Ishikawa (cell line): ENCODE data around the gene SYNDIG1L.

ENCODE experiments used
- CEBPB ChIP-seq: IDR thresholded peaks from 2 replicates; pipeline ENCODE4 v1.6.1; 2012
- CREB1 ChIP-seq: IDR thresholded peaks from 2 replicates; pipeline ENCODE4 v1.6.1; 2012; ENCODE audit warnings: low read depth
- EGR1 ChIP-seq: IDR thresholded peaks from 2 replicates; pipeline ENCODE4 v1.6.1; 2012
- EP300 ChIP-seq: IDR thresholded peaks from 2 replicates; pipeline ENCODE4 v1.6.1; 2012; ENCODE audit warnings: borderline replicate concordance
- FOXM1 ChIP-seq: IDR thresholded peaks from 2 replicates; pipeline ENCODE4 v1.6.1; 2012; ENCODE audit warnings: low read depth, borderline replicate concordance
- NFIC ChIP-seq: IDR thresholded peaks from 2 replicates; pipeline ENCODE4 v1.6.1; 2012
- RAD21 ChIP-seq: IDR thresholded peaks from 2 replicates; pipeline ENCODE4 v1.6.1; 2012; ENCODE audit warnings: low read depth
- TAF1 ChIP-seq: IDR thresholded peaks from 2 replicates; pipeline ENCODE4 v1.6.1; 2012; ENCODE audit warnings: low read depth, mild to moderate bottlenecking
- TCF12 ChIP-seq: IDR thresholded peaks from 2 replicates; pipeline ENCODE4 v1.6.1; 2012; ENCODE audit warnings: low read depth
- TEAD4 ChIP-seq: IDR thresholded peaks from 2 replicates; pipeline ENCODE4 v1.6.1; 2012
- YY1 ChIP-seq: IDR thresholded peaks from 2 replicates; pipeline ENCODE4 v1.6.1; 2012; ENCODE audit warnings: low read depth
- ZBTB7A ChIP-seq: IDR thresholded peaks from 2 replicates; pipeline ENCODE4 v1.6.1; 2012; ENCODE audit warnings: low read depth
- TF ChIP-seq, protein P1 (sequence below): IDR thresholded peaks from 2 replicates; pipeline ENCODE4 v1.6.1; 2012
- TF ChIP-seq, protein P2 (sequence below): IDR thresholded peaks from 2 replicates; pipeline ENCODE4 v1.6.1; 2012; ENCODE audit warnings: low read depth, mild to moderate bottlenecking
- TF ChIP-seq, protein P3 (sequence below): IDR thresholded peaks from 2 replicates; pipeline ENCODE4 v1.6.1; 2012

SYNDIG1L gene

DNA sequence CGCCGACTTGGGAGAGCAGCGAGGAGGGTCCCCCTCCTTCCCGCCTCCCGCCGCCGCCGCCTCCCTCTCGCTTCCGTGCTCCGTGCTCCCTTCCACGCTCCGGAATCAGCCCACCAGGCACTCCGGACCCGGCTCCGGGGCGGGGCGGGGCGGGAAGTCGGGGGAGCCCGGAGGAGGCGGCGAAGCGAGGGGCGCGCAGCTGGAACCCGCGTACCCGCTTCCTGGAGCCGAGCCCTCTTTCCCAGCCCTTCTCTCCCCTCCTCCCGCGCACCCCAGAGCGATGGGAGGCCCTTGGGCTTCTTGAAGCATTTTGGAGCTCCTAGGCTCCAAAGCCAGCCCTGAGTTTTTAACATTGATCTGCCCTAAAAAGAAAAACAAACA lies at the start of gene SYNDIG1L:
Gene SYNDIG1L, minus strand, starts transcription at position 9 of the 381 bp plus-strand sequence. CDS start 16,466 bp downstream, outside the sequence.
- TF ChIP-seq, protein P1, sequence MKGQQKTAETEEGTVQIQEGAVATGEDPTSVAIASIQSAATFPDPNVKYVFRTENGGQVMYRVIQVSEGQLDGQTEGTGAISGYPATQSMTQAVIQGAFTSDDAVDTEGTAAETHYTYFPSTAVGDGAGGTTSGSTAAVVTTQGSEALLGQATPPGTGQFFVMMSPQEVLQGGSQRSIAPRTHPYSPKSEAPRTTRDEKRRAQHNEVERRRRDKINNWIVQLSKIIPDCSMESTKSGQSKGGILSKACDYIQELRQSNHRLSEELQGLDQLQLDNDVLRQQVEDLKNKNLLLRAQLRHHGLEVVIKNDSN = no peak
- no peak for TF ChIP-seq CEBPB
- no peak for TF ChIP-seq TCF12
- TF ChIP-seq TEAD4 = no peak
- no peak for TF ChIP-seq ZBTB7A
- no peak for TF ChIP-seq EGR1
- TF ChIP-seq EP300 = no peak
- no peak for TF ChIP-seq RAD21
- no peak for TF ChIP-seq YY1
- TF ChIP-seq TAF1 = no peak
- TF ChIP-seq CREB1 = no peak
- TF ChIP-seq, protein P2, sequence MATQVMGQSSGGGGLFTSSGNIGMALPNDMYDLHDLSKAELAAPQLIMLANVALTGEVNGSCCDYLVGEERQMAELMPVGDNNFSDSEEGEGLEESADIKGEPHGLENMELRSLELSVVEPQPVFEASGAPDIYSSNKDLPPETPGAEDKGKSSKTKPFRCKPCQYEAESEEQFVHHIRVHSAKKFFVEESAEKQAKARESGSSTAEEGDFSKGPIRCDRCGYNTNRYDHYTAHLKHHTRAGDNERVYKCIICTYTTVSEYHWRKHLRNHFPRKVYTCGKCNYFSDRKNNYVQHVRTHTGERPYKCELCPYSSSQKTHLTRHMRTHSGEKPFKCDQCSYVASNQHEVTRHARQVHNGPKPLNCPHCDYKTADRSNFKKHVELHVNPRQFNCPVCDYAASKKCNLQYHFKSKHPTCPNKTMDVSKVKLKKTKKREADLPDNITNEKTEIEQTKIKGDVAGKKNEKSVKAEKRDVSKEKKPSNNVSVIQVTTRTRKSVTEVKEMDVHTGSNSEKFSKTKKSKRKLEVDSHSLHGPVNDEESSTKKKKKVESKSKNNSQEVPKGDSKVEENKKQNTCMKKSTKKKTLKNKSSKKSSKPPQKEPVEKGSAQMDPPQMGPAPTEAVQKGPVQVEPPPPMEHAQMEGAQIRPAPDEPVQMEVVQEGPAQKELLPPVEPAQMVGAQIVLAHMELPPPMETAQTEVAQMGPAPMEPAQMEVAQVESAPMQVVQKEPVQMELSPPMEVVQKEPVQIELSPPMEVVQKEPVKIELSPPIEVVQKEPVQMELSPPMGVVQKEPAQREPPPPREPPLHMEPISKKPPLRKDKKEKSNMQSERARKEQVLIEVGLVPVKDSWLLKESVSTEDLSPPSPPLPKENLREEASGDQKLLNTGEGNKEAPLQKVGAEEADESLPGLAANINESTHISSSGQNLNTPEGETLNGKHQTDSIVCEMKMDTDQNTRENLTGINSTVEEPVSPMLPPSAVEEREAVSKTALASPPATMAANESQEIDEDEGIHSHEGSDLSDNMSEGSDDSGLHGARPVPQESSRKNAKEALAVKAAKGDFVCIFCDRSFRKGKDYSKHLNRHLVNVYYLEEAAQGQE = no peak
- TF ChIP-seq FOXM1 = no peak

DNA sequence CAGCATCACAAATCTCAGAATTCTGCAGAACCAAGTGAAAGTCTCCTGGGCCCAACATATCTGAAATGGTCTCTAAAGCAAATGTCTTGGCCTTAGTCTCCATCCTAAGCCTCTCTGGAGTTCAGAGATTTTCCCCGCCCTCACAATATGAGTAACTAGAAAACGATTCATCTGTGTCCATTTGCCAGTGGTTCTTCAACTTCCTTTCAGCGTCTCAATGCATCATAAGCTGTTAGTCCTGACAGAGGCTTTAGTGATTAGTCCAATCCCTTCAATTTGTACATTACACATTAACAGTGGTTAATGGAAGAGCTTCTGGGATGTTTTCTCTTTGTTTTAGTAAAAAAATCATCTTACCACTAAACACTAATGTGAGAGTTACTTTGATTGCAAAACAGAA lies 49.7 kb upstream of the SYNDIG1L start:
- no peak for TF ChIP-seq EP300
- TF ChIP-seq CREB1 = no peak
- no peak for TF ChIP-seq TEAD4
- no peak for TF ChIP-seq FOXM1
- no peak for TF ChIP-seq TAF1
- no peak for TF ChIP-seq ZBTB7A
- TF ChIP-seq, protein P2 = no peak
- TF ChIP-seq CEBPB = no peak
- no peak for TF ChIP-seq NFIC
- TF ChIP-seq, protein P3, sequence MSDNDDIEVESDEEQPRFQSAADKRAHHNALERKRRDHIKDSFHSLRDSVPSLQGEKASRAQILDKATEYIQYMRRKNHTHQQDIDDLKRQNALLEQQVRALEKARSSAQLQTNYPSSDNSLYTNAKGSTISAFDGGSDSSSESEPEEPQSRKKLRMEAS = no peak
- no peak for TF ChIP-seq RAD21
- TF ChIP-seq YY1 = no peak
- TF ChIP-seq TCF12 = no peak
- TF ChIP-seq, protein P1 = no peak
- no peak for TF ChIP-seq EGR1

DNA sequence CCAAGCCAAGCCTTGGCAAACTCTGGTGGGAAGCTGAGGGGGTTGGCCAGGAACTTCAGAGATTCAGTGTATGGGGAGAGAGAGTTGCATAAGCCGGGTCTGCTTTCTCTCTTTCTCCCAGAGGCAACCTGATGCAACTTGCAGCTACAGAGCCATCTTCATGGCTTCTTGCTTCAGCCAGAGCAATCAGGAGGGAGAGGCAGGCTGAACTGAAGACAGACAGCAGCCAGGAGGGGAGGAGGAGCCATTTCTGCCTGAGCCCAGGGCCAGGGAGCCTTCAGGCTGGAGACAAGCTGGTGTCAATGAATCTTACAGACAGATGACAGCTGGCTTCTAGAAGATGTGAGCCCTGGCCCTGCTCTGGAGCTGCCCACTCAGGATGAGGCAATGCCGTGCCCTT lies 48.4 kb upstream of the SYNDIG1L start:
- TF ChIP-seq, protein P2 = no peak
- TF ChIP-seq CEBPB = no peak
- TF ChIP-seq TEAD4 = no peak
- TF ChIP-seq, protein P3 = no peak
- TF ChIP-seq EP300 = no peak
- TF ChIP-seq TCF12 = no peak
- no peak for TF ChIP-seq CREB1
- TF ChIP-seq TAF1 = no peak
- TF ChIP-seq, protein P1 = no peak
- no peak for TF ChIP-seq RAD21
- no peak for TF ChIP-seq FOXM1
- no peak for TF ChIP-seq EGR1

DNA sequence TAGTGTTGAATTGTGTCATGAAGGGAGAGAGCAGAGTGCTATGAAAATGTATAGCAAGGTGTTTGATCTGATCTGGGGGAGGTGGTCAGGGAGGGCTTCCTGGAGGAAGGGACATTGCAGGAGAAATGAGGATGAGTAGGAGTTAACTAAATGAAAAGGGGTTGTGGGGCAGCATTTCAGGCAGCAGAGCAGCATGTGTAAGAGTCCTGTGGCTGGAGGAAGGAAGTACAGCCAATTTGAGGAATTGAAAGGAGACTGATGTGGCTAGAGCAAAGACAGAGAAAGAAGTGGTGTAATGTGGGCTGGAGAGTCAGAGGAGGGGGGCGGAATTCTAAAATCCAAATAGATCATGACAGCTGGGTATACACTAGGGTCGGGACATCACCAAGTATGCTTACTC lies 46.6 kb upstream of the SYNDIG1L start:
- TF ChIP-seq RAD21 (no peak), ZBTB7A (no peak), FOXM1 (no peak), CEBPB (no peak), EP300 (no peak), TCF12 (no peak), TEAD4 (no peak), EGR1 (no peak), YY1 (no peak), CREB1 (no peak), TAF1 (no peak)
- TF ChIP-seq, protein P1 = no peak
- TF ChIP-seq, protein P2 = no peak
- TF ChIP-seq, protein P3 = no peak
